Hepatocyte (in vitro differentiated cells): ENCODE data around the gene GNS.

Experiments used
- EZH2 ChIP-seq: fragments of 200-600 bp; sonication (generic); IDR thresholded peaks from 2 replicates; pipeline ENCODE4 v1.6.1; 2016; ENCODE audit warnings: antibody characterized with exemption, mild to moderate bottlenecking, borderline replicate concordance
- TF ChIP-seq, protein P1 (sequence below): fragments of 200-600 bp; sonication (generic); IDR thresholded peaks from 2 replicates; pipeline ENCODE4 v1.5.1; 2016; ENCODE audit warnings: antibody characterized with exemption, mild to moderate bottlenecking; ENCODE audit not compliant: poor library complexity

- no peak for TF ChIP-seq EZH2
- TF ChIP-seq, protein P1, sequence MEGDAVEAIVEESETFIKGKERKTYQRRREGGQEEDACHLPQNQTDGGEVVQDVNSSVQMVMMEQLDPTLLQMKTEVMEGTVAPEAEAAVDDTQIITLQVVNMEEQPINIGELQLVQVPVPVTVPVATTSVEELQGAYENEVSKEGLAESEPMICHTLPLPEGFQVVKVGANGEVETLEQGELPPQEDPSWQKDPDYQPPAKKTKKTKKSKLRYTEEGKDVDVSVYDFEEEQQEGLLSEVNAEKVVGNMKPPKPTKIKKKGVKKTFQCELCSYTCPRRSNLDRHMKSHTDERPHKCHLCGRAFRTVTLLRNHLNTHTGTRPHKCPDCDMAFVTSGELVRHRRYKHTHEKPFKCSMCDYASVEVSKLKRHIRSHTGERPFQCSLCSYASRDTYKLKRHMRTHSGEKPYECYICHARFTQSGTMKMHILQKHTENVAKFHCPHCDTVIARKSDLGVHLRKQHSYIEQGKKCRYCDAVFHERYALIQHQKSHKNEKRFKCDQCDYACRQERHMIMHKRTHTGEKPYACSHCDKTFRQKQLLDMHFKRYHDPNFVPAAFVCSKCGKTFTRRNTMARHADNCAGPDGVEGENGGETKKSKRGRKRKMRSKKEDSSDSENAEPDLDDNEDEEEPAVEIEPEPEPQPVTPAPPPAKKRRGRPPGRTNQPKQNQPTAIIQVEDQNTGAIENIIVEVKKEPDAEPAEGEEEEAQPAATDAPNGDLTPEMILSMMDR, result no peak
Observed at GRCh38 chr12:64680235-64680634, 79.0 kb downstream of the GNS start.
